WTC11 (cell line): Measurements from ENCODE around the gene PIP4K2C. TPM values are rescaled to one million over a fixed set of nuclear protein-coding genes. Genes with fewer than 3 reads are reported as not detected.
"Not testable (repeated sequence)": the region's sequence is repeated elsewhere in the genome, so short reads cannot be mapped to it uniquely, and the experiment has no call there.

ENCODE experiments used
- ATAC-seq: fragments of 200-7000 bp; cut with Tn5 transposase; 2 replicates; pipeline ENCODE4 v1.10.0; 2021; ENCODE audit warnings: mild to moderate bottlenecking, moderate library complexity
- CTCF ChIA-PET: fragments of 300-600 bp; sonication (Branson Sonifier 250); formaldehyde crosslinking; loops from one replicate; lab custom pipeline; 2021; ENCODE audit warnings: antibody characterized with exemption; lab: Charles Lee
- POLR2A ChIA-PET: fragments of 350-600 bp; sonication (Branson Sonifier 250); formaldehyde crosslinking; loops from one replicate; lab custom pipeline; 2021; ENCODE audit warnings: antibody characterized with exemption; lab: Charles Lee
- DNase-seq: peaks from one replicate; pipeline ENCODE4 v3.0.0; 2021; ENCODE audit warnings: low spot score
- H3K27ac Mint-ChIP-seq: 2 replicates; pipeline ENCODE4 v1.8.0; 2021; ENCODE audit warnings: mixed read lengths
- H3K27me3 Mint-ChIP-seq: 2 replicates; pipeline ENCODE4 v1.8.0; 2021; ENCODE audit warnings: low read depth, mild to moderate bottlenecking, moderate library complexity, mixed read lengths
- H3K36me3 Mint-ChIP-seq: 2 replicates; pipeline ENCODE4 v1.8.0; 2021; ENCODE audit warnings: mixed read lengths
- H3K4me1 Mint-ChIP-seq: 2 replicates; pipeline ENCODE4 v1.8.0; 2022; ENCODE audit warnings: mixed read lengths
- H3K4me3 Mint-ChIP-seq: 2 replicates; pipeline ENCODE4 v1.8.0; 2021; ENCODE audit warnings: mild to moderate bottlenecking, moderate library complexity, mixed read lengths
- H3K9me3 Mint-ChIP-seq: 2 replicates; pipeline ENCODE4 v1.8.0; 2021; ENCODE audit warnings: mixed read lengths
- JUN ChIP-seq: sonication (generic); formaldehyde crosslinking; IDR thresholded peaks from 2 replicates; pipeline ENCODE4 v1.8.0; 2023; ENCODE audit warnings: mild to moderate bottlenecking, missing genetic modification reagents
- KAT7 ChIP-seq: sonication (generic); formaldehyde crosslinking; IDR thresholded peaks from 2 replicates; pipeline ENCODE4 v1.8.1; 2023; ENCODE audit warnings: missing genetic modification reagents, mild to moderate bottlenecking, borderline replicate concordance
- MAX ChIP-seq: sonication (generic); formaldehyde crosslinking; IDR thresholded peaks from 2 replicates; pipeline ENCODE4 v1.8.0; 2022; ENCODE audit warnings: mild to moderate bottlenecking, missing genetic modification reagents
- NFE2L1 ChIP-seq: sonication (generic); formaldehyde crosslinking; IDR thresholded peaks from 2 replicates; pipeline ENCODE4 v1.8.1; 2023; ENCODE audit warnings: missing genetic modification reagents
- NR3C1 ChIP-seq: sonication (generic); formaldehyde crosslinking; conservative IDR thresholded peaks from 2 replicates; pipeline ENCODE4 v1.8.1; 2023; ENCODE audit warnings: low read depth, mild to moderate bottlenecking, missing genetic modification reagents
- OVOL2 ChIP-seq: fragments of 250-450 bp; sonication (Bioruptor Pico); IDR thresholded peaks from 2 replicates; pipeline ENCODE4 v1.9.0; 2021; ENCODE audit warnings: mild to moderate bottlenecking, borderline replicate concordance
- SMAD3 ChIP-seq: sonication (generic); formaldehyde crosslinking; IDR thresholded peaks from 2 replicates; pipeline ENCODE4 v1.8.0; 2022; ENCODE audit warnings: missing genetic modification reagents, mild to moderate bottlenecking, borderline replicate concordance
- ZMAT4 ChIP-seq: fragments of 250-450 bp; sonication (Bioruptor Pico); IDR thresholded peaks from 2 replicates; pipeline ENCODE4 v1.9.0; 2021; ENCODE audit warnings: mild to moderate bottlenecking
- ZNF317 ChIP-seq: sonication (generic); formaldehyde crosslinking; IDR thresholded peaks from 2 replicates; pipeline ENCODE4 v1.8.1; 2023; ENCODE audit warnings: low read depth, mild to moderate bottlenecking, moderate library complexity, missing genetic modification reagents, borderline replicate concordance
- ZNF512 ChIP-seq: sonication (generic); formaldehyde crosslinking; IDR thresholded peaks from 2 replicates; pipeline ENCODE4 v1.8.1; 2022; ENCODE audit warnings: missing genetic modification reagents, borderline replicate concordance
- total RNA-seq: library from RNA; stranded (reverse); gene quantifications from 3 replicates; pipeline ENCODE4 v1.2.3, GENCODE V29; 2021
- TF ChIP-seq, protein P1 (sequence below): fragments of 250-450 bp; sonication (Bioruptor Pico); IDR thresholded peaks from 2 replicates; pipeline ENCODE4 v1.9.0; 2021; ENCODE audit warnings: mild to moderate bottlenecking
- TF ChIP-seq, protein P2 (sequence below): fragments of 250-450 bp; sonication (Bioruptor Pico); IDR thresholded peaks from 2 replicates; pipeline ENCODE4 v1.8.0; 2021; ENCODE audit warnings: mild to moderate bottlenecking
- TF ChIP-seq, protein P3 (sequence below): fragments of 250-450 bp; sonication (Bioruptor Pico); IDR thresholded peaks from 2 replicates; pipeline ENCODE4 v1.9.0; 2021; ENCODE audit warnings: mild to moderate bottlenecking, borderline replicate concordance
- TF ChIP-seq, protein P4 (sequence below): sonication (generic); formaldehyde crosslinking; IDR thresholded peaks from 2 replicates; pipeline ENCODE4 v1.8.0; 2023; ENCODE audit warnings: missing genetic modification reagents, mild to moderate bottlenecking, borderline replicate concordance
- TF ChIP-seq, protein P5 (sequence below): sonication (generic); formaldehyde crosslinking; IDR thresholded peaks from 2 replicates; pipeline ENCODE4 v1.8.1; 2022; ENCODE audit warnings: low read depth, mild to moderate bottlenecking, moderate library complexity, missing genetic modification reagents, borderline replicate concordance

PIP4K2C gene
- total RNA-seq, 1 experiment from 2014 or later = 25.4 TPM

- Mint-ChIP-seq H3K4me1 (0 out of 2 replicates have a peak, but pooled peaks cover 3% of the 10 kb centered on the region), H3K36me3 (peaks cover 7% of the 10 kb centered on the region), H3K4me3 (no peak overlapping the region), H3K9me3 (no peaks in the 10 kb centered on the region)
- ATAC-seq (no peak), DNase-seq (no peak)
- CTCF ChIA-PET = no interaction called here
- TF ChIP-seq SMAD3 (CRISPR knock-in tag) (no peak), MAX (CRISPR knock-in tag) (no peak), KAT7 (CRISPR knock-in tag) (no peak)
- TF ChIP-seq, protein P1, sequence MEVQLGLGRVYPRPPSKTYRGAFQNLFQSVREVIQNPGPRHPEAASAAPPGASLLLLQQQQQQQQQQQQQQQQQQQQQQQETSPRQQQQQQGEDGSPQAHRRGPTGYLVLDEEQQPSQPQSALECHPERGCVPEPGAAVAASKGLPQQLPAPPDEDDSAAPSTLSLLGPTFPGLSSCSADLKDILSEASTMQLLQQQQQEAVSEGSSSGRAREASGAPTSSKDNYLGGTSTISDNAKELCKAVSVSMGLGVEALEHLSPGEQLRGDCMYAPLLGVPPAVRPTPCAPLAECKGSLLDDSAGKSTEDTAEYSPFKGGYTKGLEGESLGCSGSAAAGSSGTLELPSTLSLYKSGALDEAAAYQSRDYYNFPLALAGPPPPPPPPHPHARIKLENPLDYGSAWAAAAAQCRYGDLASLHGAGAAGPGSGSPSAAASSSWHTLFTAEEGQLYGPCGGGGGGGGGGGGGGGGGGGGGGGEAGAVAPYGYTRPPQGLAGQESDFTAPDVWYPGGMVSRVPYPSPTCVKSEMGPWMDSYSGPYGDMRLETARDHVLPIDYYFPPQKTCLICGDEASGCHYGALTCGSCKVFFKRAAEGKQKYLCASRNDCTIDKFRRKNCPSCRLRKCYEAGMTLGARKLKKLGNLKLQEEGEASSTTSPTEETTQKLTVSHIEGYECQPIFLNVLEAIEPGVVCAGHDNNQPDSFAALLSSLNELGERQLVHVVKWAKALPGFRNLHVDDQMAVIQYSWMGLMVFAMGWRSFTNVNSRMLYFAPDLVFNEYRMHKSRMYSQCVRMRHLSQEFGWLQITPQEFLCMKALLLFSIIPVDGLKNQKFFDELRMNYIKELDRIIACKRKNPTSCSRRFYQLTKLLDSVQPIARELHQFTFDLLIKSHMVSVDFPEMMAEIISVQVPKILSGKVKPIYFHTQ = no peak
- TF ChIP-seq, all 79 proteins: peak for 0
- H3K27ac Mint-ChIP-seq = no peak overlapping the region
- POLR2A ChIA-PET = no interaction called here
- no peaks in the 10 kb centered on the region for H3K27me3 Mint-ChIP-seq
Observed at GRCh38 chr12:57560516-57560915, 30.5 kb upstream of the PIP4K2C start.

DNA sequence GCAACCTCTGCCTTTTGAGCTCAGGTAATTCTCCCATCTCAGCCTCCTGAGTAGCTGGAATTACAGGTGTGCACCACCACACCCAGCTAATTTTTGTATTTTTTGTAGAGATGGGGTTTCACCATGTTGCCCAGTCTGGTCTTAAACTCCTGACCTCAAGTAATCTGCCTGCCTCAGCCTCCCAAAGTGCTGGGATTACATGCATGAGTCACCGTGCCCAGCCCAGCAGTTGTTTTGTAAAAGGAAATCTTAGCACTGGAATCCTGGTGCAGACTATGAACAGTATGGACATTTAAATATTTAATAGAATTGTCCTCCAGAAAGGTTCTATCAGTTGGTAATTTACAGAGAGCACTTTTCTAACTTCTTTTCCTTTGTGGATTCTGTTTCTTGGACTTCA is 29.9 kb upstream of the PIP4K2C start:
- CTCF ChIA-PET, POLR2A ChIA-PET, H3K27ac Mint-ChIP-seq, H3K4me3 Mint-ChIP-seq, ATAC-seq, H3K9me3 Mint-ChIP-seq, H3K36me3 Mint-ChIP-seq, H3K27me3 Mint-ChIP-seq, DNase-seq, H3K4me1 Mint-ChIP-seq: not testable (repeated sequence)

DNA sequence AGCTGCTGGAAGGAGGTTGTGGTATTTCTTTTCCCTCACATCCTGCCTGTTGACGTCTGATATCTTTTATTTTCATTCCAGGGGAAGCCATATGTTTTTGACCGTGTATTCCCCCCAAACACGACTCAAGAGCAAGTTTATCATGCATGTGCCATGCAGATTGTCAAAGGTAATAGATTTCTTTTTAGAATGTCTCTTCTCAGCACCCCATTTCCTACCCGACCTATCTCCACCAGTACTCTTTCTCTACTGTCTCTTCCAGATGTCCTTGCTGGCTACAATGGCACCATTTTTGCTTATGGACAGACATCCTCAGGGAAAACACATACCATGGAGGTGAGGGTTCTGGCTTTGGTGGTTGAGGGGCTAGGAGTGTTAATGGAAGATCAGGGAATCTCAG is 27.6 kb upstream of the PIP4K2C start:
- Mint-ChIP-seq H3K4me1 (no peaks in the 10 kb centered on the region), H3K4me3 (no peak overlapping the region), H3K27me3 (no peaks in the 10 kb centered on the region), H3K9me3 (no peaks in the 10 kb centered on the region), H3K36me3 (peaks cover 7% of the 10 kb centered on the region), H3K27ac (no peak overlapping the region)
- DNase-seq (no peak), ATAC-seq (no peak)
- CTCF ChIA-PET = no interaction called here
- POLR2A ChIA-PET = no interaction called here
- TF ChIP-seq, protein P2, sequence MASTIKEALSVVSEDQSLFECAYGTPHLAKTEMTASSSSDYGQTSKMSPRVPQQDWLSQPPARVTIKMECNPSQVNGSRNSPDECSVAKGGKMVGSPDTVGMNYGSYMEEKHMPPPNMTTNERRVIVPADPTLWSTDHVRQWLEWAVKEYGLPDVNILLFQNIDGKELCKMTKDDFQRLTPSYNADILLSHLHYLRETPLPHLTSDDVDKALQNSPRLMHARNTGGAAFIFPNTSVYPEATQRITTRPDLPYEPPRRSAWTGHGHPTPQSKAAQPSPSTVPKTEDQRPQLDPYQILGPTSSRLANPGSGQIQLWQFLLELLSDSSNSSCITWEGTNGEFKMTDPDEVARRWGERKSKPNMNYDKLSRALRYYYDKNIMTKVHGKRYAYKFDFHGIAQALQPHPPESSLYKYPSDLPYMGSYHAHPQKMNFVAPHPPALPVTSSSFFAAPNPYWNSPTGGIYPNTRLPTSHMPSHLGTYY (CRISPR knock-in tag) = no peak
- no peak for TF ChIP-seq OVOL2 (CRISPR knock-in tag)
- TF ChIP-seq, protein P3, sequence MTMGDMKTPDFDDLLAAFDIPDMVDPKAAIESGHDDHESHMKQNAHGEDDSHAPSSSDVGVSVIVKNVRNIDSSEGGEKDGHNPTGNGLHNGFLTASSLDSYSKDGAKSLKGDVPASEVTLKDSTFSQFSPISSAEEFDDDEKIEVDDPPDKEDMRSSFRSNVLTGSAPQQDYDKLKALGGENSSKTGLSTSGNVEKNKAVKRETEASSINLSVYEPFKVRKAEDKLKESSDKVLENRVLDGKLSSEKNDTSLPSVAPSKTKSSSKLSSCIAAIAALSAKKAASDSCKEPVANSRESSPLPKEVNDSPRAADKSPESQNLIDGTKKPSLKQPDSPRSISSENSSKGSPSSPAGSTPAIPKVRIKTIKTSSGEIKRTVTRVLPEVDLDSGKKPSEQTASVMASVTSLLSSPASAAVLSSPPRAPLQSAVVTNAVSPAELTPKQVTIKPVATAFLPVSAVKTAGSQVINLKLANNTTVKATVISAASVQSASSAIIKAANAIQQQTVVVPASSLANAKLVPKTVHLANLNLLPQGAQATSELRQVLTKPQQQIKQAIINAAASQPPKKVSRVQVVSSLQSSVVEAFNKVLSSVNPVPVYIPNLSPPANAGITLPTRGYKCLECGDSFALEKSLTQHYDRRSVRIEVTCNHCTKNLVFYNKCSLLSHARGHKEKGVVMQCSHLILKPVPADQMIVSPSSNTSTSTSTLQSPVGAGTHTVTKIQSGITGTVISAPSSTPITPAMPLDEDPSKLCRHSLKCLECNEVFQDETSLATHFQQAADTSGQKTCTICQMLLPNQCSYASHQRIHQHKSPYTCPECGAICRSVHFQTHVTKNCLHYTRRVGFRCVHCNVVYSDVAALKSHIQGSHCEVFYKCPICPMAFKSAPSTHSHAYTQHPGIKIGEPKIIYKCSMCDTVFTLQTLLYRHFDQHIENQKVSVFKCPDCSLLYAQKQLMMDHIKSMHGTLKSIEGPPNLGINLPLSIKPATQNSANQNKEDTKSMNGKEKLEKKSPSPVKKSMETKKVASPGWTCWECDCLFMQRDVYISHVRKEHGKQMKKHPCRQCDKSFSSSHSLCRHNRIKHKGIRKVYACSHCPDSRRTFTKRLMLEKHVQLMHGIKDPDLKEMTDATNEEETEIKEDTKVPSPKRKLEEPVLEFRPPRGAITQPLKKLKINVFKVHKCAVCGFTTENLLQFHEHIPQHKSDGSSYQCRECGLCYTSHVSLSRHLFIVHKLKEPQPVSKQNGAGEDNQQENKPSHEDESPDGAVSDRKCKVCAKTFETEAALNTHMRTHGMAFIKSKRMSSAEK (CRISPR knock-in tag) = no peak
- TF ChIP-seq, protein P4, sequence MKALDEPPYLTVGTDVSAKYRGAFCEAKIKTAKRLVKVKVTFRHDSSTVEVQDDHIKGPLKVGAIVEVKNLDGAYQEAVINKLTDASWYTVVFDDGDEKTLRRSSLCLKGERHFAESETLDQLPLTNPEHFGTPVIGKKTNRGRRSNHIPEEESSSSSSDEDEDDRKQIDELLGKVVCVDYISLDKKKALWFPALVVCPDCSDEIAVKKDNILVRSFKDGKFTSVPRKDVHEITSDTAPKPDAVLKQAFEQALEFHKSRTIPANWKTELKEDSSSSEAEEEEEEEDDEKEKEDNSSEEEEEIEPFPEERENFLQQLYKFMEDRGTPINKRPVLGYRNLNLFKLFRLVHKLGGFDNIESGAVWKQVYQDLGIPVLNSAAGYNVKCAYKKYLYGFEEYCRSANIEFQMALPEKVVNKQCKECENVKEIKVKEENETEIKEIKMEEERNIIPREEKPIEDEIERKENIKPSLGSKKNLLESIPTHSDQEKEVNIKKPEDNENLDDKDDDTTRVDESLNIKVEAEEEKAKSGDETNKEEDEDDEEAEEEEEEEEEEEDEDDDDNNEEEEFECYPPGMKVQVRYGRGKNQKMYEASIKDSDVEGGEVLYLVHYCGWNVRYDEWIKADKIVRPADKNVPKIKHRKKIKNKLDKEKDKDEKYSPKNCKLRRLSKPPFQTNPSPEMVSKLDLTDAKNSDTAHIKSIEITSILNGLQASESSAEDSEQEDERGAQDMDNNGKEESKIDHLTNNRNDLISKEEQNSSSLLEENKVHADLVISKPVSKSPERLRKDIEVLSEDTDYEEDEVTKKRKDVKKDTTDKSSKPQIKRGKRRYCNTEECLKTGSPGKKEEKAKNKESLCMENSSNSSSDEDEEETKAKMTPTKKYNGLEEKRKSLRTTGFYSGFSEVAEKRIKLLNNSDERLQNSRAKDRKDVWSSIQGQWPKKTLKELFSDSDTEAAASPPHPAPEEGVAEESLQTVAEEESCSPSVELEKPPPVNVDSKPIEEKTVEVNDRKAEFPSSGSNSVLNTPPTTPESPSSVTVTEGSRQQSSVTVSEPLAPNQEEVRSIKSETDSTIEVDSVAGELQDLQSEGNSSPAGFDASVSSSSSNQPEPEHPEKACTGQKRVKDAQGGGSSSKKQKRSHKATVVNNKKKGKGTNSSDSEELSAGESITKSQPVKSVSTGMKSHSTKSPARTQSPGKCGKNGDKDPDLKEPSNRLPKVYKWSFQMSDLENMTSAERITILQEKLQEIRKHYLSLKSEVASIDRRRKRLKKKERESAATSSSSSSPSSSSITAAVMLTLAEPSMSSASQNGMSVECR = no peak
- no peak for TF ChIP-seq ZNF512 (CRISPR knock-in tag)
- TF ChIP-seq NFE2L1 (CRISPR knock-in tag) = no peak
- no peak for TF ChIP-seq JUN (CRISPR knock-in tag)
- TF ChIP-seq ZMAT4 (CRISPR knock-in tag) = no peak
- TF ChIP-seq ZNF317 (CRISPR knock-in tag) = no peak
- TF ChIP-seq NR3C1 (CRISPR knock-in tag) = no peak
- TF ChIP-seq, protein P5, sequence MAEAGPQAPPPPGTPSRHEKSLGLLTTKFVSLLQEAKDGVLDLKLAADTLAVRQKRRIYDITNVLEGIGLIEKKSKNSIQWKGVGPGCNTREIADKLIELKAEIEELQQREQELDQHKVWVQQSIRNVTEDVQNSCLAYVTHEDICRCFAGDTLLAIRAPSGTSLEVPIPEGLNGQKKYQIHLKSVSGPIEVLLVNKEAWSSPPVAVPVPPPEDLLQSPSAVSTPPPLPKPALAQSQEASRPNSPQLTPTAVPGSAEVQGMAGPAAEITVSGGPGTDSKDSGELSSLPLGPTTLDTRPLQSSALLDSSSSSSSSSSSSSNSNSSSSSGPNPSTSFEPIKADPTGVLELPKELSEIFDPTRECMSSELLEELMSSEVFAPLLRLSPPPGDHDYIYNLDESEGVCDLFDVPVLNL = no peak
